Measurements from ENCODE around the gene NDUFA6.
"Not testable (repeated sequence)": the region's sequence is repeated elsewhere in the genome, so short reads cannot be mapped to it uniquely, and the experiment has no call there.

Gene NDUFA6

DNA sequence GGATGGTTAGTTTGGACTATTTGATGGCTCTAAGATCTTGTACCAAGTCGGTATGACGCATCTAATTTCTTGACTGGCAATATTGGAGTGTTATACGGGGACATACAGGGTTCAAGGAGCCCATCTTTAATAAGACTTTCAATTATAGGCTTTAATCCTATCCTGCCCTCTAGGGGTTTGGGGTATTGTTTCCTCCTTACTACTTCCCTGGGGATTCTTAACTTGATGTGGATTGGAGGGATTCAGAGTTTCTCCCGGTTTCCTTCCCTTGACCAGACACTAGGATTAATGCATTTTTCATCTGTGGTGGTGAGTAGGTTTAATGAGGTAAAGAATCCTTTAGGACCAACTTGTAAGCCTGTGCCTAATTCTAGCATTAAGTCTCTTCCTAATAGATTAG, 21.2 kb upstream of the NDUFA6 start:
- no peak for DNase-seq

DNA sequence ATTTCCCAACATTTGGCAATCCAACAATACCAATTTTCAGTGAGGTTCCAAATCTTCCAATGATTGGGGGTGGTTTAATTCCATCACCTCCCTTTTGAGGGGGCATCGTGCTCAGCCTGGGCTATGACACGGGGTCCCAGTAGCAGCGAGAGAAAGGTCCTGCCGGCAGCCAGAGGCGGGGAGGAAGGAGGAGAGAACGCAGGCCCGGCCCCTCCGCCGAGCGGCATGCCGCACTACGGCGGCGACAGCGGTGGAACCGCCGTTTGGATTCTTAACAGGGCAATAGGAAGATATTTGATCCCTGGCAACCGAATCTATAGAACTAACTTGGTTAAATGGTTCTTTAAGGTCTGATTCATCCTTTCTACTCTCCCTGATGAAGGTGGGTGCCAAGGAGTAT, 18.3 kb upstream of the NDUFA6 start:
- no peak for DNase-seq

DNA sequence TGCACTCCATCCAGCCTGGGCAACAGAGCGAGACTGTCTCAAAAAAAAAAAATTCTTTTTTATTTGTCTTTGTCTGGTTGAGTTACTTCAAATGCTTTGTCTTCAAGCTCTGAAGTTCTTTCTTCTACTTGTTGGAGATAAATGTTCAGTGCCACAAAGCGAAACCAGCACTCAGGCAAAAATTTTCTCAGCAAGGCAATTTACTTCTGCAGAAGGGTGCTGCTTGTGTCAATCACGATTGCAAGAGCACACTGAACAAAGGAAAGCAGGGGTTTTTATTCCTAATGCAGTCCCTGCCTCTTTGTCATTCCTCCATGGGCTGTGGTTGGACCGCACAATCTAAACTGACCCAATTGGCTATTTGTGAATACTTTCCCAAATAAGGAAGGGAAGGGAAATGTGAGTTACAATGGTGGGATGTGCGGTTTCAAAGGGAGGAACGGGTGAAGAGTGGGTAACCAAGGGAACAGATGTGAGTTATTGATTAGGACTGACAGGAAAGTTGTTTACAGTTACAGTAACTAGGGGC, 13.8 kb upstream of the NDUFA6 start:
- not testable (repeated sequence) for DNase-seq

DNA sequence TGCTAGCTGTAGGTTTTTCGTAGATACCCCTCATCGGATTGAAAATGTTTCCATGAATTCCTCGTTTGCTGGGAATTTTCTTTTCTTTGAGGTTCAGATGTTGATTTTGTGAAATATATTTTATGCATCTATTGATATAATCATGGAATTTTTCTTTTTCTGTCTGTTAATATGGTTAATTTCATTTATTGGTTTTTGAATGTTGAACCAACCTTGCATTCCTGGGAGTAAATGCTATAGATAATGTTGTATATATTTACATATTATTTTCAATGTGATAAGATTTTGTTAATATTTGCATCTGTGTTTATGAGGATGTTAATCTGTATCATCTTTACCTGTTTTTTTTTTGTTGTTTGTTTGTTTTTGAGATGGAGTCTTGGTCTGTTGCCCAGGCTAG, 10.6 kb upstream of the NDUFA6 start:
- DNase-seq, result no peak

DNA sequence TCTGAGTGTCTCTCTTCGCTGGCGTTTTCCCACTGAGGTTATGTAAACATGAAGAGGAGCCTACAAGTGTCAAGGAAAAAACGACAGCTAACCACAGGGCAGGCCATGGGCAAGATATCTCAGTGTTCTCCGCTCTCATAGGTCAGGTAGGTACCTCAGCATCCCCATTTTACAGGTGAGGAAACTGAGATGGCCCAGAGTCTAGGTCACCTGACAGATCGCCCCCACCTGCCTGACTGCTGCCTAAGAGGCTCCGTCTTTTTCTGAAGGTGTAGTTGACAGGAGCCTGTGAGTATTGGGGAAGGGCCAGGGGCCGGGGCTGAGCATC, 847 bp upstream of the NDUFA6 start:
- DNase-seq, result no peak

DNA sequence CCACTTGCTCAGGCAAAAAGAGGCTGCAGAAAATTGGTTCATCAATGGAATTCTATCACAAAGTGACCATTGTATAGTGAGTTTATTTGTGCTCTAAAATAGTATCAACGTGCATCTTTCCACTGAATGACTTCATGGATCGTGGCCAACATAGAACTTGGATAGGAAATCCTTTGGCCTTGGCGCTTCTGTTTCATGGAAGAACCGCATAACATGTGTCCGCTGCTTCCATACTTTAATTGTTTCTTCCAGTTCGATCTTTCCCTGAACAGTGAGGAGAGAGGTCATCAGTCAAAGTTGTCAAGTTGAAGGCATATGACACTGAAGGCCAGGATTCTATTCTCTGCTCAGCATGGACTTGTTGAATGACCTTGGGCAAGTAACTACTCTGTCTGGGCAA, 4.5 kb downstream of the NDUFA6 start:
- no peak for DNase-seq

DNA sequence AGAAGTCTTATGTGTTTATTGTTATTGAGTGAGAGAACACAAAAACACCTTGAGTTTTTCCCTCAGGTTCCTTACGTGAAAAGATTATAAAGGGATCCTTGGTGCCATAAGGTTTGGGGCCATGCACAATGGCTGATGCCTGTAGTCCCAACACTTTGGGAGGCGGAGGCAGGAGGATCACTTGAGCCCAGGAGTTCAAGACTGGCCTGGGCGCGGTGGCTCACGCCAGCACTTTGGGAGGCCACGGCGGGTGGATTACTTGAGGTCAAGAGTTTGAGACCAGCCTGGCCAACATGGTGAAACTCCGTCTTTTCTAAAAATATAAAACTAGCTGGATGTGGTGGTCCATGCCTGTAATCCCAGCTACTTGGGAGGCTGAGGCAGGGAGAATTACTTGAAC, 5.7 kb downstream of the NDUFA6 start:
- no peak for DNase-seq

DNA sequence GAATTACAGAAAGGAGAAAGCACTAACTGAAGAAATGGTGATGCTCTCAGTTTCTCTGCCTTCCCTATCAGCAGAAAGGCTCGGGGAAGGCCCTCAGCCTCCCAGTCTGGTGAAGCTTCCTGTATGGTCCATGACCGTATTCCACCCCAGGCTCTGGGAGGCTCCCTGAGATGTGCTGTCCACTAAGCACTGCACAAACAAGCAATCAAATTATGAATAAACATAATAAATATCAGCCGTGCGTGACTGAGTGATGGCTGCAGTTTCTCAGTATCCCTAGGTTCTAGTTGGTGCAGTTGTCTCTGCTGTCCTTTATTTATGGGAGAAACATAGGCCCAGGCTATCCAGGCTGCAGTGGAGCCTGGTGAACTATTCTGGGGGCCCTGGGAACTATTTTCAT, 7.5 kb downstream of the NDUFA6 start:
- no peak for DNase-seq

DNA sequence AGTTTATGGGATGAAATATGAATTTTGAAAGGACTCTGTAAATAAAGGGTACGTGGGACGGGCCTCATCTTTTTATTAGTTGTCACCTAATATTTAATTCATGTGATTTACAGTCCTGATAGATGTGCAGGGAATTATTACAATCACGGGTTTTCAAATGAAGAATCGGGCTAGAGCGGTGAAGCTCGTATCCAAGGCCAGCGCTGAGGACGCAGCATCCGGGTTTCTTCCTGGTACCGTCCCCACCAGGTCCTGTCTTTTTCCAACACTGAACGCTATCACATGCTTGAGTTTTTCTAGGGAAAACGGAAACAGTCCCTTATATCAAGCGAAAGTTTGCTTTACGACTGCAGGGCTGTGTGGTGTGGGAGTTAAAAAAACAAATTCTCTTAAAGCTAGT, 10.3 kb downstream of the NDUFA6 start:
- DNase-seq, result no peak

DNA sequence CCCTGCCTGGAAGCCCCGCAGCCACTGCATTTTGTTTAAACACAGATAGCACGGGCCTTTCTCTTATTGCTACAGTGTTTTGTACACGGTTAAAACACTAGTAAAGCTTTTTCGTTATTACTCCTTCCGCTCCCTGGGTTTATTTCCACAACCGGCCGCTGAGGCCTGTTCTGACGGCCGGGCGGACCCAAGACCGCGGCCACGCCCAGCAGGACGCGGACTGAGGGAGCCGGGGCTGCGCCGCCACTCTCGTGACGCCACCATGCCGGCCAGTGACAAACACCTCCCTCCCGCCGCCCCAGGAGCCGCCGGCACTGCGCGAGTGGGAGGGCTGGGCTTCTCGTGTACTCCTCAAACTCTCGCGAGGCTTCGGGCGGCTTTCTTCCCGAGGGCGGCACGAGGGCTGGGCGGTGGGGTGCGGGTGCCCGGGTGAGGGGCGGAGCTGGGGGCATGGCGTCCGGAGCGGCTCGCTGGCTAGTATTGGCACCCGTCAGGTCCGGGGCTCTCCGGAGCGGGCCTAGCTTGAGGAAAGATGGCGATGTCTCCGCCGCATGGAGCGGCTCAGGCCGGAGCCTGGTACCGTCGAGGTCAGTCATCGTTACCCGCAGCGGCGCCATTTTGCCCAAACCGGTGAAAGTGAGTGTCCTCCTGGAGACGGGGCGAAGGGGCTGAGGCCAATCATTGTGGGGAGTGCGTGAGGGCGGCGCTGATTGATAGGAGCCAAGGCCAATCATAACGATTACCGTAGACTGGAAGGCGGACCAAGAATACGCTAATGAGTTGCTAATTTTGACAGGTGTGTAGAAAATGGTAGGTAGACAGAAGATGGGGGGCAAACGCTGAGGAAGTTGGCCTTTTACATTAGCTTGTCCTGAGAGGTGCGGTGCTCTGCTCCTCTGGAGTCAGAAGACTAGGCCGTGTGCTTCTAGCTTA, 11.0 kb downstream of the NDUFA6 start, which contains the start of gene SMDT1:
TSS of gene SMDT1 (plus strand) at position 382 of the 933 bp plus-strand sequence. CDS start at position 451, 69 bp downstream.
- DNase-seq, result peak; percentile 99

DNA sequence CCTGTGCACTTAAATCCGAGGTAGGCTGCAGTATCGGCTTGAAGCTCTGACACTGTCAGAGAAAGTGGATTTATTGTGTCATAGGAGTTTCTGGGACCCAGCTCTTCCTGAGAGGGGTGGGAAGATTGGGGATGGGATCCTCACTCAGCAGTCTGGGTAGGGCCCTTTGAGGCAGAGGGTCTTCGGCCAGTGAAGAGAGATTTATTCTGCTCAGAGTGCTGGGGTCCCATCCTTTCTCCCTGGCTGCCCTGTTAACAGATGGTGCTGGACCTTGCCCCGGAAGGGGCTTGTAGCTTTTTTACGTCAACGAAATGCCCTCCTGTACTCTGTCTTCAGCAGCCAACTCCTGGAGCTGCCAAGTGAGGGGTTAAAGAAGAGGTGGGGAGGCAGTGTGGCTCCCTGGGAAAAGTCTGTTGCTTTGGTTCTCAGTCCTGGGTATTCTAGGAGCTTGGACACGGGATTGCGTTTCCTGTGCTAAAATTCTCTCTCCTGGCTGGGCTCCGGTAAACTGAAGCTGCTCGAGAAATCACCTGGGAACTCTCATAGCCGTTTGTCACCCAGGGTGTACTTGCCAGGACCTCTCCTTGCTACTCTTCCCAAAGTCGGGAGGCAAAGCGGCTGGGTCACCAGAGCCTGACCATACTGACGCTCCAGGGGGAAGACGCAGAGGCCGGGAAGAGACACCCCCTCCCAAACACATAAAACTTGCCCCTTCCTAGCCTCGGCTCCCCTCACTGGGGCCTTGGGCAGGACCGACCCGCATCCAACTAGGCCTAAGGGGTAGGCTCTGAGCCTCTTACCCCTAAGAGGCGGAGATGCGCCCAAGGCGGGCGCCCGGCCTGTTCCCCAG, 11.9 kb downstream of the NDUFA6 start:
- DNase-seq, result peak; percentile 56

DNA sequence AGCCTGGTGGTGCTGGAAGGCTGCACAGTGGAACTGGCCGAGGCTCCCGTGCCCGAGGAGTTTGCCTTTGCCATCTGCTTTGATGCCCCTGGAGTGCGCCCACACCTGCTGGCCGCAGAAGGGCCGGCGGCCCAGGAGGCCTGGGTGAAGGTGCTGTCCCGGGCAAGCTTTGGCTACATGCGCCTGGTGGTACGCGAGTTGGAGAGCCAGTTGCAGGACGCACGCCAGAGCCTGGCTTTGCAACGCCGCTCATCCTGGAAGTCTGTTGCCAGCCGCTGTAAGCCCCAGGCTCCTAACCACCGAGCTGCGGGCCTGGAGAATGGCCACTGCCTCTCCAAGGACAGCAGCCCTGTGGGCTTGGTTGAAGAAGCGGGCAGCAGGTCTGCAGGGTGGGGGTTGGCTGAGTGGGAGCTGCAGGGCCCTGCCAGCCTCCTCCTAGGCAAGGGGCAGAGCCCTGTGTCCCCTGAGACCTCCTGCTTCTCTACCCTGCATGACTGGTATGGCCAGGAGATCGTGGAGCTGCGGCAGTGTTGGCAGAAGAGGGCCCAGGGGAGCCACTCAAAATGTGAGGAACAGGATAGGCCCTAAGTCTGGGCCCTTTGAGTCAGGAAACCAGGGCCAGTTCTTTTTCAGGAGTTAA, 13.0 kb downstream of the NDUFA6 start:
- DNase-seq, result no peak

DNA sequence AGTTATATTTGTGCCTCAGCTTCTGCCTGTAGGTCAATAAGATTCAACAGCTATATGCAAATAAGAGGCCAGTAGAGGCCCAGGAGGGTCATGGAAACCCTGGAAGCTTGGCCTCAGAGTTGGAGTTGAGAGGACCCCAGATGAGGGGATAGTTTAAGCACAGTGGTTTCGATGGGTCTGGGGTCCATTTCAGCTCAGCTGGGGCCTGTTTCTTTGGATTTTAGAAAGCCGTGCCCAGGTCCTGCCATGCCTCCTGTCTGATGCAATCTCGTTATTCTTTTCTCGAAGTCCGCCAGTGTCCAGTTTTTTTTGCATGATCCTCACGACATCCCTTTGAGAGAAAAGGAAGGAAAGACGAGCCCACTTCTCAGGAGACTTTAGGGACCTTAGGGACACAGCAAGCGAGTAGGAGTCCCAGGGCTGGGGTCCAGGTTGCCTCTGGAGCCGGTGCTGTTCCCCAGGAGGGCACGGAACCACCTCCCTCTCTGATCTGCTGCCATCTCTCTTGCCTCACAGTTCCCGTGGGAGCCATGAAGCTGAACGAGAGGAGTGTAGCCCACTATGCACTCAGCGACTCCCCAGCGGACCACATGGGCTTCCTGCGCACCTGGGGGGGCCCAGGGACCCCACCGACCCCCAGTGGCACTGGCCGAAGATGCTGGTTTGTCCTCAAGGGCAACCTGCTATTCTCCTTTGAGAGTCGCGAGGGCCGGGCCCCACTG, 13.6 kb downstream of the NDUFA6 start:
- DNase-seq, result no peak

DNA sequence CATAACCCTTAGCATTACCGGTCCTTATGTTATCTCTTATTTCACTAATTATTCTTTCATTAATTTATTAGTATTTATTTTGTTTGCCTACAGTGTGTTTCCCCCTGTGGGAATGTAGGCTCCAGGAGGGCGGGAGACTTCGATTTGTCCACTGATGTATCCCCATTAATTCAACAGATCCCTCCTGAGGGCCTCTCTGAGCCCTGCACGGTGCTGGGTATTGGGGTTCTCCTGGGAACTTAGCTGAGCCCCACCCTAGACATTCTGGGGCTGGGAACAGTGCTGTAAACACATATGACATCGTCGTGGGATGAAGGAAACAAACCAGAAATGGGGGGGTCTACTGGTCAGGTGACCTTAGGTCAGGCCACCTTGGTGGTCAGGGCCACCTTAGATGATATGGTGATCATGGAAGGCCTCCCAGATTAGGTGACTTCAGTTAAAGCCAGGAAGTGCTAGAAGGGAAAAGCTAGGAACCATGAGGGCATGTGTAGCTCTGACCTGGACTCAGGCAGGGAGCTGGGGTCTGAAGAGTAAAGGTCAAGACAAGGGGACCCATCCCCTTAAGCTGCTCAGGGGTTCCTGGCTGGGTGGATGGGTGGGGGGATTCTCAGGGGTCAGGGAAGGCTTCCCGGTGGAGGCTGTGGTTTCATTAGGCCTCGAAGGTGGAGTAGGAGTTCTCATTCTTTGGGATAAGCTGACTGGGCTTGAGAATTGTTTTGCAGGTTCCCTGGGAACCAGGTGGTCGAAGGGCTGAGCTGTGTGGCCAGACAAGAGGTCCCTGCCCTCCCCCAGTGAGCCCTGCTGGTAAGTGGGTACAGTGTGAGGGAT, 15.5 kb downstream of the NDUFA6 start:
- no peak for DNase-seq

DNA sequence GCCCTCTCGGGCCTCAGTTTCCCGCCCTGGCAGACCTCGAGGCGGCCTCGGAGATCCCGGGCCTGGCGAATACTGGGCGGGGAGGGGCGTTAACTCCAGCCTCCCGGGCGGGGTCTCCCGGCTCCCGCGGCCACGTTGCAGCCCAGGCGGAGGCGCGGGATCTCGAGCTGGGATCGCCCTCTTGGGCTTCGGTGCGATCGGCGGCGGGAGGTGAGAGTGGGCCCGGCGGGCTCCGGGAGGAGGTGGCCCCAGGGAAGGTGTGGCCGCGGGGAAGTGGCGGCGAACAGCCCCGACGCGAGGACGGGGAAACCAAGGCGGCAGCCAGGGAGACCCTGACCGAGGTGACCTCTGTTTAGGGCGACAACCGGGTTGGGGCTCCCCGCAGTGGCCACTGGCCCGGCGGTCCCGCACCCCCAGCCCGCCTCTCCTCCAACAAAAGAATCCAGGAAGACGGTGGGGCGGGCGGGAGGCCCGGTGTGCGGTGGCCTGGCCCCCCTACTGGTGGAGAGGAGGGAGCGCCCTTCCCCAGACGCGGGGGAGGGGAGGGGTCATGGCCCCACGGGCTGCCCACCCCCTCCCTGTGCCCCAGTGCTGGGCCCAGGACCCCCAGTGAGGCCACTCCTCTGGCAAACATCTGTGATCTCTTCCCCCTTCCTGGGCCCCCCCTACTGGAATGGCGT, 16.3 kb downstream of the NDUFA6 start, which contains the start of gene PHETA2:
TSS of gene PHETA2 (plus strand) at position 117 of the 680 bp plus-strand sequence. CDS start 3,046 bp downstream, outside the sequence.
- peak; percentile 76 for DNase-seq

DNA sequence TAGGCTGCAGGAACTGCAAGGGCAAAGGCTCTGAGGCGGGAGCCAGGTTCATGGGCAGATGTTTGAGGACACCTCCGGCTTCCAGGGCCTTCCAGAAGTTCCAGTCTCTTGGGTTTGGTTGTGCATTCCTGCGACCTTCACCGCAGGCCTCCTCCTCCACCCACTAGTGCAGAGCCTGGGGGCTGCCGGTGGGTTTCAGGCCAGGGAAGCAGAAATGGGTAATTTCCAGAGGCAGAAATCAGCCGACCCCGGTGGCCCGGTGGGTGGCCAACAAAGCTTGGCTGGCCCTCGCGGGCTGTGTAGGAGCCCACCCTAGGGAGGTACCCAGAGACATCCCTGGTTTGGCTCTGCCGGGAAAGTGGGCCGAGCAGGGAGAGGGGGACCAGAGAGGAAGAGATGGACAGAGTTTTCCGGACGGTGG, 16.9 kb downstream of the NDUFA6 start:
- no peak for DNase-seq

DNA sequence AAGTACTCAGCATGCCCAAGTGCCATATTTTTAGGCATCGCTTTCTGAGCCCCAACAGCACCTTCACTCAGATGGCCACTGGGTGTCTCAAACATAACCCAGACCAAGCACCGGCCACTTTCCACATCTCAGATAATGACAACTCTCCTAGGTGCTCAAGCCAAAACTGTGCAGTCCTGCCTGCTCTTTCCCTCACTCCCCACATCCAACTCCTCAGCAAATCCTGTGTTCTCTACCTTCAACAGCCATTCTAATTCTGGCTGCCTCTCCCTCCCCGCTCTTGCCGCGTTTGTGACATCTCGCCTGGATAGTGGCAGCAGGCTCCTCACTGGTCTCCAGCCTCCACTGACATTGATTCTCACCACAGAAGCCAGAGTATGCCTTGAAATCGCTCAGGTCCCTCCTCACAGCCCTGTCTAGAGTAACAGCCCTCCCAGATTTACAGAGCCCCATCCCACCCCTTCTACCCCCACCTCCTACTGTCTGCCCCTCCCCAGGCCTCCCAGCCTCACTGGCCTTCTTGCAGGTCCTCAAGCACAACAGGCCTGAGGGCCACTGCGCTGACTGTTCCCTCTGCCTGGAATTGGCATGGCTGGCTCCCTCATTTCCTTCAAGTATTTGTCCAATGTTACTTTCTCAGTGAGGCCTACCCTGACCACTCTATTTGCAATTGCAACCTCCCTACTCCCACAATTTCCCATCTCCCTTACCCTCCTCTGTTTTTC, 17.8 kb downstream of the NDUFA6 start:
- DNase-seq, result no peak

DNA sequence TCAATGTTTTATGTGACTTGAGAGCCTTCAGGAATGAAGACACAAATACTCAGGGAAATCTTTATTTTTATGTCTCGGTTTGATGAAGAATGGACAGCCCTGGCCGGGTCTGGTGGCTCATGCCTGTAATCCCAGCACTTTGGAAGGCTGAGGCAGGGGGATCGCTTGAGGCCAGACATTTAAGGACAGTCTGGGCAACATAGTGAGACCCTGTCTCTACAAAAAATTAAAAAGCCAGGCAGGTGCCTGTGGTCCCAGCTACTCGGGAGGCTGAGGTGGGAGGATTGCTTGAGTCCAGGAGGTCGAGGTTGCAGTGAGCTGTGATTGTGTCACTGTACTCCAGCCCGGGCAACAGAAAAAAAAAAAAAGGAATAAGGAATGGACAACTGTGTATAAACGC, 19.1 kb downstream of the NDUFA6 start:
- not testable (repeated sequence) for DNase-seq

DNA sequence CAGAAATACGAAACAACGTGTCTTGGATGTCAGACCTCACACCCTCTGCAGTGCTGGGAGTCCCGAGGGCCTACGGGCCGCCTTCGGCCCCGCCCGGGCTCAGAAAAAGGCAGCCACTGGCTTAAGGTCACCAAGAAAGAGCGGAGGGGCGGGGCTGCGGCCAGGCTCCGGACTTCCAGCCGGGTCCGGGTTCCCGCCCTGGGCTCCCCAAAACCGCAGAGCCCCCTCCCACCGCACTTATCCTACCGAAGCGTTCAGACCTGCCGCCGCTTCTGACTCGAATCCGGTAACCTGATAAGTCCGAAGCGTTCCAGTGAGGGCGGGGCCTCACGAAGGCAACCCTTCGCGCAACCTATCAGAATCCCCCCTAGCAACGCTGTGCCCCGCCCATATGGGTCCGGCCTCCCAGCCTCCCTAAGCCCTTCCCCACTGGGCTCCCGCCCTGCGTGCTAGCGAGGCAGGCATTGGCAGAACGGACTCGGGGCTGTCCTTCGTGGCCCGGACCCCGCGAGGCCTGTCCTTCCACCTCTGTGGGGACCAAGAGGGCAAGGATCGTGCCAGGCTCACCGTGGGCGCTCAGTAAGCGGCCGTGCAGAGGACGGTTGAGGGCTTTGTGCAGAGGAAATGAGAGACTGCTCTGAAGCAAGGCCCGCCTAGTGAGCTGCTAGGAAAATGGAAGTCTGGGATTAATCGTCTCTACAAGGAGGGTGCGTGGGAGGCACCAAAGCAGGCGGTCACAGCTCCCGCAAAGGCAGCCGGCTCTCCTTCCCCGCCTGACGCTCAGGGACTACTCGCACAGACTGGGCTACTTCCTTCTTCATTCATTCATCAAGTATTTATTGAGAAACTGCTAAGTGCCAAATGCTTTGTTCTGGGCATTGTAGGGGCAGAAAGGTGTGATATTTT, 19.8 kb downstream of the NDUFA6 start, which contains the start of gene NAGA:
TSS of gene NAGA (minus strand) at position 296 of the 906 bp plus-strand sequence. CDS start 515 bp downstream, outside the sequence.
- DNase-seq, result peak; percentile 94

All from right forelimb (tissue), 1 donor.